ENCODE measurements around the gene OR52B4. TPM values are rescaled to one million over a fixed set of nuclear protein-coding genes. Genes with fewer than 3 reads are reported as not detected.

The OR52B4 gene
- total and polyA plus RNA-seq, 2 of the 8 experiments (the other 6 are each of a cell fraction or from before 2014, with no cell fraction given) = not detected

- Histone ChIP-seq H4K8ac (ENCODE audit: extremely low read depth, insufficient read depth, low read length) (no peak overlapping the region), H3K36me3 (ENCODE audit: control insufficient read depth in 2 of 4, insufficient read depth in 4 of 4, low read length in 3 of 4) (peaks cover 3 to 20% (median 17%) of the 10 kb centered on the region in 4 experiments; a peak in 5 of 8 replicates), H3K23me2 (ENCODE audit: low read depth, low read length) (peaks cover 1% of the 10 kb centered on the region; the same call in 1 of the 2 replicates), H2BK15ac (ENCODE audit: low read length) (no peak overlapping the region), H3K4me1 (replicated peaks in 1 of 4; ENCODE audit: control insufficient read depth in 3 of 4, insufficient read depth in 4 of 4, low read length in 3 of 4) (no peaks in the 10 kb centered on the region), H3K4me3 (ENCODE audit: extremely low read depth in 1 of 4, insufficient read depth in 2 of 4, low read depth in 3 of 4, low read length in 4 of 4) (no peak overlapping the region), H3K79me1 (ENCODE audit: low read depth, low read length) (no peaks in the 10 kb centered on the region), H4K20me1 (replicated peaks in 1 of 2; ENCODE audit: control insufficient read depth in 1 of 2, insufficient read depth in 2 of 2, low read length in 2 of 2) (peaks cover 0 to 1% of the 10 kb centered on the region in 2 experiments), H3K4ac (replicated peaks; ENCODE audit: insufficient read length, low read depth, low read length) (no peak overlapping the region), H2BK120ac (replicated peaks; ENCODE audit: low read depth, low read length) (no peak overlapping the region), H3K23ac (ENCODE audit: insufficient read length) (no peak overlapping the region), H4K91ac (replicated peaks; ENCODE audit: insufficient read length, low read length) (no peak overlapping the region), H3K9me3 (ENCODE audit: insufficient read depth in 2 of 2, low read depth in 1 of 2, low read length in 1 of 2) (no peaks in the 10 kb centered on the region), H3K18ac (ENCODE audit: extremely low read depth, low read length) (no peak overlapping the region), H3K27me3 (replicated peaks in 1 of 4; ENCODE audit: control insufficient read depth in 3 of 4, extremely low read depth in 1 of 4, insufficient read depth in 3 of 4, low read length in 3 of 4) (no peaks in the 10 kb centered on the region), H3K27ac (ENCODE audit: low read depth, low read length) (no peak overlapping the region), H2BK20ac (ENCODE audit: low read length) (no peak overlapping the region), H3K56ac (replicated peaks; ENCODE audit: insufficient read length, low read depth, low read length) (no peak overlapping the region), H2BK12ac (ENCODE audit: low read depth, low read length) (no peak overlapping the region), H3K4me2 (ENCODE audit: insufficient read depth in 1 of 2, low read depth in 2 of 2, low read length in 2 of 2) (no peak overlapping the region), H2AFZ (ENCODE audit: low read length) (no peak overlapping the region), H3K9ac (replicated peaks in 1 of 4; ENCODE audit: extremely low read depth in 1 of 4, low read depth in 3 of 4, low read length in 3 of 4) (no peak overlapping the region), H4K5ac (ENCODE audit: insufficient read length, low read depth, low read length) (no peak overlapping the region), H3K79me2 (ENCODE audit: control insufficient read depth in 1 of 2, insufficient read depth in 2 of 2, low read length in 2 of 2) (no peaks in the 10 kb centered on the region), H3K14ac (ENCODE audit: insufficient read length) (no peak overlapping the region), H2AK5ac (ENCODE audit: low read depth, low read length) (no peak overlapping the region), H2BK5ac (ENCODE audit: low read depth, low read length) (no peak overlapping the region)
- TF ChIP-seq EGR1 (IDR thresholded peaks at IDR 0.05; ENCODE audit: borderline replicate concordance, low read depth, low read length) (no peak), TAF7 (optimal IDR thresholded peaks at IDR 0.05; ENCODE audit: borderline replicate concordance, low read depth, low read length) (no peak), RBBP5 (IDR thresholded peaks at IDR 0.05; ENCODE audit: borderline replicate concordance, low read depth, low read length) (no peak), TBP (IDR thresholded peaks at IDR 0.05; ENCODE audit: low read depth, low read length) (no peak), CTCF (IDR thresholded peaks at IDR 0.05; ENCODE audit: control extremely low read depth in 1 of 3, insufficient read depth in 1 of 3, low read depth in 1 of 3, low read length in 3 of 3) (no peak), CHD2 (IDR thresholded peaks at IDR 0.05; ENCODE audit: low read length) (no peak), CEBPB (IDR thresholded peaks at IDR 0.05; ENCODE audit: low read depth, low read length) (no peak), CBX8 (IDR thresholded peaks at IDR 0.05; ENCODE audit: borderline replicate concordance, low read depth, low read length) (no peak)
- TF ChIP-seq, protein P1, sequence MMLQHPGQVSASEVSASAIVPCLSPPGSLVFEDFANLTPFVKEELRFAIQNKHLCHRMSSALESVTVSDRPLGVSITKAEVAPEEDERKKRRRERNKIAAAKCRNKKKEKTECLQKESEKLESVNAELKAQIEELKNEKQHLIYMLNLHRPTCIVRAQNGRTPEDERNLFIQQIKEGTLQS (IDR thresholded peaks at IDR 0.05; ENCODE audit: insufficient read depth, low read depth, low read length) = no peak
- DNase-seq (ENCODE audit: low read depth in 1 of 2, low spot score in 2 of 2) (no peak), FAIRE-seq (no peak)
- CTCF ChIA-PET (ENCODE audit: partially characterized antibody) = no interaction called here
- POLR2A ChIA-PET (ENCODE audit: partially characterized antibody) = no interaction called here
- WGBS, 2 experiments (ENCODE audit: extremely low coverage in 1 of 2, insufficient coverage in 1 of 2, insufficient read length in 1 of 2, insufficient replicate concordance in 2 of 2, low coverage in 1 of 2, low lambda C conversion rate in 2 of 2, missing lambda C conversion rate in 1 of 2) = 91% methylated on average over 3 of the region's 3 CpGs; no CpG with 5 or more reads in 1 of the 2 experiments
Observed at GRCh38 chr11:4385978-4386740, 18.0 kb upstream of the OR52B4 start.

Measured in H1 (cell line).